ENCODE measurements around the gene TRIM59.
"Not testable (repeated sequence)": the region's sequence is repeated elsewhere in the genome, so short reads cannot be mapped to it uniquely, and the experiment has no call there.

Gene TRIM59

DNA sequence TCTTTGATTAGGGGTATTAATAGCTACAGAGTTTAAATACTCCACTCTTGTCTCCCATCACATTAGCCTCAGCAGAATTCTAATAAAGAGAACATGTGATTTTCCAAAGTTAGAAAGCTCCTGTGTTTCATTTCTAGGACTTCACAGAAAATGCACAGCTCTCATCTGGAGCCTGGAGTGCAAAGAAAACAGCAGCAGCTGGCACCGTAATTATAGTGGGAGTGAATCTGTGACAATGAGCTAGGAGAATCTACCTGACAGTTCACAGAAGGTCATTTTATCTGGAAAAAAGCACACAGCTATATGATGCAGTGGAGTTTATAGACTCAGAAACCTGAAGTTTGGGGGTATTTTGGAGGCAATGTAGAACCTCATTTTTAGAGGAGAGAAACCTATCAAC is 5.4 kb upstream of the TRIM59 start:
- DNase-seq = no peak

DNA sequence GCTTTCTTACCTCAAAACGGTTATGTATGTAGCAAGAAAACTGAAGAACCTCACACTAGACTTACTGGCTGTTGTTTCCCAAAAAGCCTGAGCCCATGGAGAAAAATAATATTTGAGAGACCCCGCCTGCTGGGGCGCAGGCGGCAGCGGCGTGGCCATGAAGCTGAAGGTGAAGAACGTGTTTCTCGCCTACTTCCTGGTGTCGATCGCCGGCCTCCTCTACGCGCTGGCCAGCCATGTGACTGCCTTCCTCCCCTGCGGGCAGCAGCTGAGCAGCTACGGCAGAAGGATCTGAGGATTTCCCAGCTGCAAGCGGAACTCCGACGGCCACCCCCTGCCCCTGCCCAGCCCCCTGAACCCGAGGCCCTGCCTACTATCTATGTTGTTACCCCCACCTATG is 2.7 kb upstream of the TRIM59 start:
- DNase-seq = not testable (repeated sequence)

DNA sequence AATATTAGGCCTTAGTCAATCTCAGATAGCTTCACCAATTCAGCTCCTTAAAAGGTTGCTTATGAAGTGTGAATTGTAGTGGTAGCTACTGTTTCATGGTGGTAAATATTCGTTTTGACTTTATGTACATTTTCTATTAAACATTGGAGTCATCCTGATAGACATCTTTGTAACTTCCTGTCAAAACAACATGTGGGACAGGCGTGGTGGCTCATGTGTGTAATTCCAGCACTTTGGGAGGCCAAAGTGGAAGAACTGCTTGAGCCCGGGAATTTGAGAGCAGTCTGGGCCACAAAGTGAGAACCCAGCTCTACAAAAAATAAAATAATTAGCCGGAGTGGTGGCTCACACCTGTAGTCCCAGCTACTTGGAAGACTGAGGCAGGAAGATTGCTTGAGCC is 2.0 kb upstream of the TRIM59 start:
- no peak for DNase-seq

DNA sequence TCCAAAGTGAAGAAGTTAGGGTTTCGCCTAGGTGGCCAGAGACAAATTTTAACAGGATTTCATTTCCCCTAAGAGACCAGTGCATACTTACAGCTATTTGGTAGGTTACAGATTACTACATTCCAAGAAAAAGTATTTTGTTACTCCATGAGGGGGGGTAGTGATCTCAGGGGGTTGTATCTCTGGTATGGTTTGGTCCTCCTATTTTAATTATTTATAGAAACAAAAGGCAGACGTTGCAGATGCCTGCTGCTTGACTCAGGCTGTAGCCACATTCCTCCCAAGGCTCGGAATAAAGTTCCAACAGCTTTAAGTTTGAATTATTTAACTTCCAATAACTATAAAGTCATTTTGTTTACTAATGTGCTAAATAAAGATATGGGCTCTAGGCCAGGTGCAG is 1.3 kb upstream of the TRIM59 start:
- DNase-seq = no peak

- DNase-seq = no peak
These were observed 546 bp downstream of the TRIM59 start for GRCh38 chr3:160448845-160449635.

DNA sequence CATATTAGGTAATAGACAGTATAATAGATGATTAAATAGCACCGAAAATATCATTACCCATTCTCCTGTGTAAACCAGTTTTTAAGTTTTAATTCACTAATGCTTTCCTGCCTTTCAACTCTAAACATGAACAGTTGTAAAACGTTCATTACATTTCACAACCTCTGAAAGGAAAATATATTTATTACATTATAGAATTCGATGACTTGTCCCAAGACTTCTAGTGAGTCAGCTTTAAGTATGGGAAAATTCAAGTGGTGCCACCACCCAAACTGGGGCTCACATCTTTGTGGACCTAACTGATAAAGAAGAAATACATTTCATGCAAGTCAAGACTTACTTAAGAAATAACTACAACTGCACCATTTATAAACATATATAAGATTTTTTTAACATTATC is 2.0 kb downstream of the TRIM59 start:
- DNase-seq = no peak

DNA sequence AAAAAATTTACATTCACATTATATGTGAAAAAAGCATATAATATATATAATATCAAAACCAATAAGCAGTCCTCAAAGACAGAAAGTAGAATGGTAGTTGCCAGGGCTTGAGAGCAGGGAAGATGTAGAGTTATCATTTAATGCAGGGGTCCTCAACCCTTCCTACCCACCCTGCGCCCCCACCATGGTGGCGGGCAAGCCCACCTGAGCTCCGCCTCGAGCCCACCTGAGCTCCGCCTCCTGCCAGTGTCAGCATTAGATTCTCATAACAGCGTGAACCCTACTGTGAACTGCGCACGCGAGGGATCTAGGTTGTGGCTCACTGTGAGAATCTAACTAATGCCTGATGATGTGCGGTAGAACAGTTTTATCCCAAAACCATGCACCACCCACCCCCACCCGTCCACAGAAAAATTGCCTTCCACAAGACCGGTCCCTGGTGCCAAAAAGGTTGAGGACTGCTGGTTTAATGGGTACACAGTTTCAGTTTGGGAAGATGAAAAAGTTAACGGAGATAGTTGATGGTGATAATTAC is 3.0 kb downstream of the TRIM59 start:
- no peak for DNase-seq

- DNase-seq = no peak
These were observed 3.7 kb downstream of the TRIM59 start for GRCh38 chr3:160445854-160446253.

DNA sequence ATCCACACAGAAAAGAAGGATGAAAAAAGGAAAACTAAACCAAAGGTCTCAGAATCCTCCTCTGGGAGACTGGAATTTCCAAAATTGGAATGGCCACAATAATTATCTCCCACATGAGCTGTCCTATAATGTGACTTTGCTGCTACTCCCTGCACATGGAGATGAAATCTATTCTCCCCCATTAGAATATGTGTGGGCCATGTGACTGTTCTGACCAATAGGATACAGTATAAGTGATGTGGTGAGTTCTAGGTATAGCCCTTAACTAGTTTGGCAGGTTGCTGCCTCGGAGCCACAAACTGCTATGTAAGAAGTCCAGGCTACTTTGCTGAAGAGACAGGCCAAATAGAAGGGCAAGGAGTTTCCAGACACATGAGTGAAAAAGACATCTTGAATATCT is 5.2 kb downstream of the TRIM59 start:
- no peak for DNase-seq

- DNase-seq = no peak
These were observed 8.9 kb downstream of the TRIM59 start for GRCh38 chr3:160440687-160441086.

- no peak for DNase-seq
These were observed 12.5 kb downstream of the TRIM59 start for GRCh38 chr3:160437083-160437455.

DNA sequence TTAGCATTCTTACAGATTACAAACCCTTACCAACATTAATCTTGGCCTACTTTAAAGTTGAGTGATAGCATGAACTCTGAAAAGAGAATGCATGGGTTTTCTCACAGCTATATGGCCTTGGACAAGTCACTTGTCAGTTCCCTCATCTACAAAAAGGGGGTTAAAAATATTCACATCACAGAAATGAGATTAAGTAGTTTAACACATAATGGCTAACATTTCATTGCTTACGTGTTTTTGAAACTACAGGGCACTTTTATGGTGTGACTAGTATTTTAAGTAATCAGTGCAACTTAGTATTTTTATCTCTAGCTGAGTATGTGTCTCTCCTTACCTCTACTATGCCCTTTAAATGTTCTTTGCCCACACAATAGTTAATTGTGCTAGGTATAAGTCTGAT is 13.8 kb downstream of the TRIM59 start:
- no peak for DNase-seq

DNA sequence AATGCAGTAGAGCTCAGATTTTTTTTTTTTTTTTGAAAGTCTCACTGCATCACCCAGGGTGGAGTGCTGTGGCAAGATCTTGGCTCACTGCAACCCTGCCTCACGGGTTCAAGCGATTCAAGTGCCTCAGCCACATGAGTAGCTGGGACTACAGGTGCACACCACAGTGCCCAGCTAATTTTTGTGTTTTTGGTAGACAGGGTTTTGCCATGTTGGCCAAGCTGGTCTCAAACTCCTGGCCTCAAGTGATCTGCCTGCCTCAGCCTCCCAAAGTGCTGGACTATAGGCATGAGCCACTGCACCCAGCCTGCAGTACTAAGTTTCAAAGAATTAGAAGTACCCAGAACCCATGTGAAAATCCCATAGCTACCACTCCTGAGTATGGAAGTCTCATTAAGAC is 14.5 kb downstream of the TRIM59 start:
- DNase-seq = no peak

GRCh38 chr3:160434071-160434470 is 15.5 kb downstream of the TRIM59 start:
- DNase-seq = no peak

DNA sequence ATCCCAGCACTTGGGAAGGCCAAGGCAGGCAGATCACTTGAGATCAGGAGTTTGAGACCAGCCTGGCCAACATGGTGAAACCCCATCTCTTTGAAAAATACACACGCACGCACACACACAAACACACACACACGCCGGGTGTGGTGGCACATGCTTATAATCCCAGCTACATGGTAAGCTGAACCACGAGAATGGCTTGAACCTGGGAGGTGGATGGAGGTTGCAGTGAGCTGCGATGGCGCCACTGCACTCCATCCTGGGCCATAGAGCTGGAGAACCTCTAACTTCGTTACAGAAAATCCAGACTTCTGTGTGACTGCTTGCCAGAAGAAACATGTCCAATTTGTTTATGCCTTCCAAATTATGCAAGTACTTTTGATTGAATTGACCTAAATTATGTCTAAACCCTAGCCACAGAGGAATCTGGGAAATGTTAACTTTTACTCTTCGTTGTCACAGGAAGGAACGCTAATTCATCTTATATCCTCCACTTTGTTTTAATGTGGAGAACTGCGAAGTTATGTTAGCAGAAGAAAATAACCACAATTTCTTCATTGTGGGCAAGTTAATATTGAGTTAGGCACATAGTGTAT is 21.7 kb downstream of the TRIM59 start:
- DNase-seq = no peak

DNA sequence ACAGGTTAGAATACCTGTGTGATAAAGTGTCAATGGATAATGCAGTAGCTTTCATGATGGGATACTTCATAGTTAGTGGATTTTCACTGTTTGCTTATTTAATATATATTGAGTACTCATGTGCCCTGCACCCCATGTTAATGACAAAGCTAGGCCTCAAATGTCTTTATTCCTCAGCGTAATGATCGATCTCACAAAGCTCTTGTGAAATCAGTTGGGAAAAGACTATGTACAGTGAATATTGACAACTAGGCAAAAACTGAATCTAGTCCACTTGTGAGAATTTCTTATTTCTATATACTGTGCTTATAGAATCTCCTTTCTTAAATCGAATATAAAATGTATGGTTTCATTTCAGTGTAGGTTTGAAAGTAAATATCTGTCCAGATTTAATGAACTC is 32.3 kb downstream of the TRIM59 start:
- no peak for DNase-seq

DNA sequence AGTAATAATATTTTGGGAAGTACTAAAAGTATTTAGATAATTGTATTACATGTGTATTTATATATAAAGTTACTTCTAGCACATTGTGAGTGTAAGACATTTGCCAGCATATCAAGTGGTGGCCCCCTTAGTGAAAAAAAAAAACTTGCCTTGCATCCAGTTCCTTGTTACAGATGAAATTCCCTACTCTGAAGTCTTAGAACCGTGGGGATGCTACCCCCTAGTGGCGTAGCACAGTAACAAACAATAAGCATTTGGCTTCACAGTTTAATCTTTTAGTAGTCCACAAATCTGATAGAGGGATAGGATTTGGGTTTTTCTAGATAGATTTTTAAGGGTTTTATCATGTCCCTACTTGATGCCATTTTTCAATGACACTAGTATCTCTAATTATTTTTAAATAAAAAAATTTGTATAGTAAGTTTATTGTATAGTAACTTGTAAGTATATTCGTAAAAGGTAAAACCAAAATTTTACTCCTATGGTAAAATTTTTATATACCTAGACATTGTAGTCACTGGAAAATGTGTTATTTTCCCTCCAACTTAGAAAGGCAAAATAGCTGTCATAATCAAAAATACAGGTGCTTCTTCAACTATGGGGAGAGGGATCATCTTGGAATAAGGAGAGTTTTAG is 35.9 kb downstream of the TRIM59 start:
- peak; percentile 76 for DNase-seq

DNA sequence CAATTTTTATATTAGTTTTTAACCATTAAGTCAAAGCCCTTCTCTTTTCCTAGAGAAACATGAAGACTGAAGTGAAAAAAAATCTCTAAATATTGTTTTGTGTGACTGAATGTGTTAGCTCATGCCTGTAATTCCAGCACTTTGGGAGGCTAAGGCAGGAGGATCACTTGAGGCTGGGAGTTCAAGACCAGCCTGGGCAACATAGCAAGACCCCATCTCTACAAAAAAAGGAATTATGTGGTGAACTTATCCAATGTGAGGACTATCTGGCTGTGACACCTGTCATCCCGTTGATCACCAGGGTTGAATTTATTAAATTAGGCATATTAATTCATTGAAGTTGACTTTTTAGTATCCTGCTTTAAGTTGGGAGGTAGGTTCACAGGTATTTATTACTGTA is 37.1 kb downstream of the TRIM59 start:
- no peak for DNase-seq

- DNase-seq = no peak
These were observed 39.6 kb downstream of the TRIM59 start for GRCh38 chr3:160409812-160410610.

DNA sequence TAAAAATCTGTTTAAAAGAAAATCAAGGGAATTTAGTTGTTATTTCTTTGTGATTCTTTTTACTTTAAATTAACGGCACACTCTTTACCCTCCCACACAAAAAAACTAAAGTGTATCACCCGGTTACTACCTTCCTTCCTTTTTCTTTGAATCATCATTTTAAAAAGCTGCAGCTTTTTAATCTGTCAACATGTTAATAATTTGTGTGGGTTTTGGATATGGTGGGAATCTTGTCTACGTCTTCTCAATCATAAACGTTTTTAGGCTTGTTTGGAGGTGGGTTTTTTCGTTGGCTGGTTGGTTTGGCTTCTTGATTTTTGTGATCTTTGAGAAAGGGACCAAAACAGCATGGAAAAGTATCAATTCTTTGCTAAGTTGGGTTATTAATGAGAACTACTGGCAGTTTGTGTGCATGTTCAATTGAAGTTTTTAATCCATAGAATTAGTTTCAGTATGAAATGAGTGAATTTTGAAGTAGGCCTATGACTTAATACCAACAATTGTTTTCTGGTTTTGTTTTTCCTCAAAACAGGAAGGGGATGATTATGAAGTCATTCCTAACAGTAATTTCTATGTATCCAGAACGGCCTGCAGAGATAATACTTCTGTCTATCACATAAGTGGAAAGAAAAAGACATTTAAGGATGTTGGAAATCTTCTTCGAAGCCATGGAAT is 45.7 kb downstream of the TRIM59 start:
- no peak for DNase-seq

GRCh38 chr3:160403028-160403545 is 46.5 kb downstream of the TRIM59 start:
- no peak for DNase-seq

- DNase-seq = no peak
These were observed 47.2 kb downstream of the TRIM59 start for GRCh38 chr3:160402221-160403027.
